ENCODE measurements around the gene GLYATL1B. TPM values are rescaled to one million over a fixed set of nuclear protein-coding genes. Genes with fewer than 3 reads are reported as not detected.

The GLYATL1B gene
- total and polyA plus RNA-seq, 2 of the 8 experiments (the other 6 are each of a cell fraction or from before 2014, with no cell fraction given), result not detected

DNA sequence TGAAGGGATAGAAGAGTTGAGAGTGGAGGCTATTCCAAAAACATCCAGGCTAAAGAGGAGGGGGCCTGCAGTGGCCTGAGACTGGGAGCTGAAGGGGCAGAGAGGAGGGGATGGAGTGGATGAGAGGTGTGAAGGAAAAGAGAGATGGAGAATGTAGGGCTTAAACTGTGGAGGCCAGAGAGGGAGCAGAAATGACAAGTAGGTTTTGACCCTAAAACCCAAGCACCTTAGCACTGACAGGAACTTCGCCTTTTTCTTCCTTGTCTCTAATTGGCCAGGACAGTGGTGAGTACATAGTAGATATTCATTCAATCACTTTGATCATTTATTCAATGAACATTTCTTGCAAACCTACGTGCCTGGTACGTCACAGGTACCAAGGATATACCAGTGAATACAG lies 28.2 kb downstream of the GLYATL1B start (continued):
- TF ChIP-seq KDM4A (IDR thresholded peaks at IDR 0.05; ENCODE audit: low read depth, low read length, severe bottlenecking), result no peak

All from H1 (cell line).